ENCODE measurements around the gene THADA.

The THADA gene

DNA sequence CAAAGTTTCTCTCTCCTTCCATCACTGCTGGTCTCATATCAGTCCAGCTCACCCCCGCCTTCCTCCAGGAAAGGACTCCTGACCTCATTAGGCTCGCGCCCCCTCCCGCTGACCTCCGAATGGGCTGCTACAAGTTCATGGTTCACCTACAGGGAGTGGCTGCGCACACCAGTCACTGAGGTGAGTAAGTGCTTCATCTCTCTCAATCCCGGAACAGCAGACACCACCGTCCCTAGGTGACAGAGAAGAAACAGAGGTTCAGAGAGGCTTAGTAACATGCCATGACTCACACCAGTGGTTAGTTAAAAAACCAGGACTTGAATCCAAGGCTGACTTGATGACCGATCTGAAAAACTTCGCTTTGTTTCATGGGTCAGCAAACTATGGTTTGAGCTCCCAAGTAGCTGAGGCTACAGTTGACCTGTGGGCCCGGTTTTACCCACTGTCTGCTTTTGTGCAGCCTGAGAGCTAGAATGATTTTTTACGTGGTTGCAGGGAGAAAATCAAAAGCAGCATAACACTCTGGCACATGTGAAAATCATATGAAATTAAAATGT, 411.4 kb downstream of the THADA start:
- Histone ChIP-seq H3K27ac (no peak overlapping the region), H2AFZ (ENCODE audit: low read depth) (no peak overlapping the region), H3K79me2 (ENCODE audit: insufficient read depth, low read depth) (no peaks in the 10 kb centered on the region), H3K36me3 (ENCODE audit: insufficient read depth) (no peaks in the 10 kb centered on the region), H3K4me2 (no peak overlapping the region), H3K9ac (no peak overlapping the region), H3K4me3 (IDR thresholded peaks at IDR 0.05; ENCODE audit: insufficient read depth, low read depth, low read length) (no peak overlapping the region), H3K4me1 (ENCODE audit: low read depth, poor library complexity, severe bottlenecking) (peaks cover 4% of the 10 kb centered on the region), H4K20me1 (ENCODE audit: insufficient read depth) (no peaks in the 10 kb centered on the region), H3K27me3 (ENCODE audit: insufficient read depth, low read depth) (no peaks in the 10 kb centered on the region)
- TF ChIP-seq, protein P1, sequence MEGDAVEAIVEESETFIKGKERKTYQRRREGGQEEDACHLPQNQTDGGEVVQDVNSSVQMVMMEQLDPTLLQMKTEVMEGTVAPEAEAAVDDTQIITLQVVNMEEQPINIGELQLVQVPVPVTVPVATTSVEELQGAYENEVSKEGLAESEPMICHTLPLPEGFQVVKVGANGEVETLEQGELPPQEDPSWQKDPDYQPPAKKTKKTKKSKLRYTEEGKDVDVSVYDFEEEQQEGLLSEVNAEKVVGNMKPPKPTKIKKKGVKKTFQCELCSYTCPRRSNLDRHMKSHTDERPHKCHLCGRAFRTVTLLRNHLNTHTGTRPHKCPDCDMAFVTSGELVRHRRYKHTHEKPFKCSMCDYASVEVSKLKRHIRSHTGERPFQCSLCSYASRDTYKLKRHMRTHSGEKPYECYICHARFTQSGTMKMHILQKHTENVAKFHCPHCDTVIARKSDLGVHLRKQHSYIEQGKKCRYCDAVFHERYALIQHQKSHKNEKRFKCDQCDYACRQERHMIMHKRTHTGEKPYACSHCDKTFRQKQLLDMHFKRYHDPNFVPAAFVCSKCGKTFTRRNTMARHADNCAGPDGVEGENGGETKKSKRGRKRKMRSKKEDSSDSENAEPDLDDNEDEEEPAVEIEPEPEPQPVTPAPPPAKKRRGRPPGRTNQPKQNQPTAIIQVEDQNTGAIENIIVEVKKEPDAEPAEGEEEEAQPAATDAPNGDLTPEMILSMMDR (conservative IDR thresholded peaks at IDR 0.05; ENCODE audit: low read depth, low read length): no peak

DNA sequence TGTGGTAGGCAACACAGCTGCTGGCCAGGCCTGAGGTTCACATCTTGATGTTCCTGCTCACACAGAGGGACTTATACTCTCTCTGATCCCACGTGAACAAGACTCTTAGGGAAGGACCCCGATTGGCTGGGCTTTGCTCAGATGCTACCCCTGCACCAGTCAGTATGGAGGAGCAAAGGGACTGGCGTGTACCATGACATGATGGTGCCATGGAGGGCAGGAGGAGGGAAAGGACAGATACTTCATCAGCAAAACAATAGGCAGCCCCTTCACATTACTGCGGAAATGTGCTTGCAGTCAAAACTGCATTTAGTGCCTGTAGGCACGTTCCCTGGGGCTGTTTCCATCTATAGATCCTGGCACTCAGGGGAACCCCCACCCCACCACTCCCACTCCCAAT, 412.1 kb downstream of the THADA start:
- no peak overlapping the region for H3K9ac ChIP-seq
- no peaks in the 10 kb centered on the region for H3K79me2 ChIP-seq (ENCODE audit: insufficient read depth, low read depth)
- no peak overlapping the region for H3K4me3 ChIP-seq (IDR thresholded peaks at IDR 0.05; ENCODE audit: insufficient read depth, low read depth, low read length)
- no peaks in the 10 kb centered on the region for H4K20me1 ChIP-seq (ENCODE audit: insufficient read depth)
- H3K27me3 ChIP-seq (ENCODE audit: insufficient read depth, low read depth): no peaks in the 10 kb centered on the region
- no peak overlapping the region for H2AFZ ChIP-seq (ENCODE audit: low read depth)
- no peak overlapping the region for H3K4me2 ChIP-seq
- TF ChIP-seq, protein P1 (conservative IDR thresholded peaks at IDR 0.05; ENCODE audit: low read depth, low read length): no peak
- H3K4me1 ChIP-seq (ENCODE audit: low read depth, poor library complexity, severe bottlenecking): peaks cover 10% of the 10 kb centered on the region
- no peaks in the 10 kb centered on the region for H3K36me3 ChIP-seq (ENCODE audit: insufficient read depth)
- H3K27ac ChIP-seq: no peak overlapping the region

DNA sequence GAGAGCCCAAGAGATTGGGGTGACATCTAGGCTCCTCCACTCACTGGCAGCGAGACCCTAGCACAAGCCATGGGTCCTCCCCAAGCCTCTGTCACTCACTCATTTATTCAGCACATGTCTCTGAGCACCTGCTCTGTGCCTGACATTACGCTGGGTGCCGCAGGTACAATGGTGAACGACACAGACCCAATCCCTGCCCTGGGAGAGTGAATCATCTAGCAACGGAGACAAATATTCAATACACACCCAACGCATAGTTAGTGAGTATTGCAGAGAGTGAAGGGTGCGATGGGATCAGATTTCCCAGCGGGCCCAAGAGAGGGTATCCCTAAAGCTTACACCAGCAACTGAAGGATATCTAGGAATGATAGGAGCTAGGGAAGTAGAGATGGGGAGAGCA, 414.9 kb downstream of the THADA start:
- Histone ChIP-seq H4K20me1 (ENCODE audit: insufficient read depth) (no peaks in the 10 kb centered on the region), H2AFZ (ENCODE audit: low read depth) (no peak overlapping the region), H3K4me1 (ENCODE audit: low read depth, poor library complexity, severe bottlenecking) (peaks cover 26% of the 10 kb centered on the region), H3K27ac (no peak overlapping the region), H3K4me3 (IDR thresholded peaks at IDR 0.05; ENCODE audit: insufficient read depth, low read depth, low read length) (no peak overlapping the region), H3K36me3 (ENCODE audit: insufficient read depth) (no peaks in the 10 kb centered on the region), H3K79me2 (ENCODE audit: insufficient read depth, low read depth) (no peaks in the 10 kb centered on the region), H3K9ac (no peak overlapping the region), H3K4me2 (no peak overlapping the region), H3K27me3 (ENCODE audit: insufficient read depth, low read depth) (no peaks in the 10 kb centered on the region)
- TF ChIP-seq, protein P1 (conservative IDR thresholded peaks at IDR 0.05; ENCODE audit: low read depth, low read length): no peak

All from KMS-11 (cell line).